ENCODE results near the gene CTSV.

- TF ChIP-seq CTCF (IDR thresholded peaks at IDR 0.05) (no peak), ZFX (IDR thresholded peaks at IDR 0.05; ENCODE audit: borderline replicate concordance) (no peak)
These were observed 36.5 kb upstream of the CTSV start for GRCh38 chr9:97075289-97075985.

All from 22Rv1 (cell line).